H1 (cell line): ENCODE data around the gene STIM2. TPM values are rescaled to one million over a fixed set of nuclear protein-coding genes. Genes with fewer than 3 reads are reported as not detected.

Source experiments
- CHD1 ChIP-seq: IDR thresholded peaks from 2 replicates; pipeline ENCODE4 v1.6.1; 2012; ENCODE audit warnings: low read depth, low read length, improper control_type of control experiment
- JUND ChIP-seq: IDR thresholded peaks from 2 replicates; pipeline ENCODE4 v1.6.1; 2011; ENCODE audit warnings: mild to moderate bottlenecking, improper control_type of control experiment, low read length
- SAP30 ChIP-seq: fragments of 300-600 bp; sonication (generic); IDR thresholded peaks from 2 replicates; pipeline ENCODE4 v1.7.1; 2012; ENCODE audit warnings: low read length, moderate library complexity, mild to moderate bottlenecking, inconsistent platforms; ENCODE audit not compliant: insufficient read depth, insufficient replicate concordance
- SP2 ChIP-seq: IDR thresholded peaks from 2 replicates; pipeline ENCODE4 v1.6.1; 2012; ENCODE audit warnings: mild to moderate bottlenecking, low read length, inconsistent platforms
- TAF7 ChIP-seq: optimal IDR thresholded peaks from 2 replicates; pipeline ENCODE3; 2011; ENCODE audit warnings: low read depth, mild to moderate bottlenecking, inconsistent platforms, low read length, moderate library complexity, borderline replicate concordance
- USF2 ChIP-seq: IDR thresholded peaks from 2 replicates; pipeline ENCODE4 v1.6.1; 2011; ENCODE audit warnings: low read length, improper control_type of control experiment
- polyA plus RNA-seq, 7 experiments: library from polyadenylated mRNA; depleted of rRNA in 3 of 7; stranded (reverse) in 5 of 7; unstranded in 2 of 7; fragments of >200 nt in 5 of 7; fragments of 200-250 nt in 2 of 7; gene quantifications; 1 replicate in 5 of 7; 2 replicates in 1 of 7; 4 replicates in 1 of 7; pipeline versions ENCODE4 v1.2.1 to v1.2.3, GENCODE V29; 2011 to 2013; ENCODE audit warnings: missing spikeins in 2 of 7, mixed read lengths in 2 of 7
- total RNA-seq: library from RNA; stranded (reverse); fragmentation: NEBNext Ultra II Directional; extraction: Animal tissue kit (Norgen Biotek cat#: 25700); gene quantifications from 2 replicates; pipeline ENCODE4 v1.2.1, GENCODE V29; 2021
- TF ChIP-seq, protein P1 (sequence below): IDR thresholded peaks from 2 replicates; pipeline ENCODE4 v1.6.1; 2012; ENCODE audit warnings: low read length, inconsistent platforms

STIM2 gene
- total and polyA plus RNA-seq, 2 of the 8 experiments (the other 6 are each of a cell fraction or from before 2014, with no cell fraction given) = 22.9 to 23.0 TPM

- TF ChIP-seq CHD1 = no peak
- no peak for TF ChIP-seq SP2
- TF ChIP-seq, protein P1, sequence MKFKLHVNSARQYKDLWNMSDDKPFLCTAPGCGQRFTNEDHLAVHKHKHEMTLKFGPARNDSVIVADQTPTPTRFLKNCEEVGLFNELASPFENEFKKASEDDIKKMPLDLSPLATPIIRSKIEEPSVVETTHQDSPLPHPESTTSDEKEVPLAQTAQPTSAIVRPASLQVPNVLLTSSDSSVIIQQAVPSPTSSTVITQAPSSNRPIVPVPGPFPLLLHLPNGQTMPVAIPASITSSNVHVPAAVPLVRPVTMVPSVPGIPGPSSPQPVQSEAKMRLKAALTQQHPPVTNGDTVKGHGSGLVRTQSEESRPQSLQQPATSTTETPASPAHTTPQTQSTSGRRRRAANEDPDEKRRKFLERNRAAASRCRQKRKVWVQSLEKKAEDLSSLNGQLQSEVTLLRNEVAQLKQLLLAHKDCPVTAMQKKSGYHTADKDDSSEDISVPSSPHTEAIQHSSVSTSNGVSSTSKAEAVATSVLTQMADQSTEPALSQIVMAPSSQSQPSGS = no peak
- no peak for TF ChIP-seq USF2
- TF ChIP-seq JUND = no peak
- TF ChIP-seq TAF7 = no peak
- no peak for TF ChIP-seq SAP30
Measured at GRCh38 chr4:26819026-26819425, 41.6 kb upstream of the STIM2 start (continued).
